Ovary (tissue), 9 donors: ENCODE results near the gene EIF3B. TPM values are rescaled to one million over a fixed set of nuclear protein-coding genes. Genes with fewer than 3 reads are reported as not detected.

Experiments used
- DNase-seq, 5 donors: peaks; one replicate each; pipeline ENCODE4 v3.0.0-alpha.2; 2019 to 2020
- H3K27ac ChIP-seq, 2 donors: fragments of 200-600 bp; one replicate each; pipeline versions ENCODE4 v1.5.1 to v1.8.0; 2019 to 2022
- H3K27me3 ChIP-seq: fragments of 200-600 bp; one replicate; pipeline ENCODE4 v1.8.0; 2022
- H3K36me3 ChIP-seq: fragments of 200-600 bp; sonication (generic); one replicate; pipeline ENCODE4 v1.5.1; 2019
- H3K4me1 ChIP-seq: one replicate; pipeline ENCODE4 v1.8.1; 2013; ENCODE audit warnings: mild to moderate bottlenecking, moderate library complexity; ENCODE audit not compliant: insufficient read depth
- H3K4me3 ChIP-seq: fragments of 200-600 bp; sonication (generic); one replicate; pipeline ENCODE4 v1.5.1; 2017
- H3K9me3 ChIP-seq, 2 donors: fragments of 200-600 bp in 1 of 2; sonication (generic) in 1 of 2; one replicate each; pipeline versions ENCODE4 v1.5.1 to v1.8.1; 2013 to 2019; ENCODE audit warnings: mild to moderate bottlenecking in 1 of 2, moderate library complexity in 1 of 2
- EP300 ChIP-seq: sonication (generic); formaldehyde crosslinking; IDR thresholded peaks from one replicate; pipeline ENCODE4 v1.6.1; 2017; ENCODE audit warnings: antibody characterized with exemption
- POLR2A ChIP-seq: fragments of 450-650 bp; IDR thresholded peaks from one replicate; pipeline ENCODE4 v1.6.1; 2017; ENCODE audit warnings: antibody characterized with exemption, mild to moderate bottlenecking, moderate library complexity
- WGBS, 3 donors: extraction: QIAGEN DNeasy Blood & Tissue Kit in 1 of 3; methylation state at CpG; one replicate each; pipeline versions ENCODE4 v1.1.5 to v1.1.7; 2013 to 2017; 5-methylcytosine and 5-hydroxymethylcytosine counted together
- intact Hi-C, 4 donors: fragments of 100-400 bp; cut with DNase I; formaldehyde crosslinking; loops; one replicate each; pipeline versions ENCODE4 v1.11.0 to v1.15.1; 2022 to 2023
- polyA plus RNA-seq, 2 donors: library from polyadenylated mRNA; stranded (reverse); fragments of 200-250 nt in 1 of 2; fragments of 350-450 nt in 1 of 2; fragmentation: Illumina TruSeq in 1 of 2; extraction: RNeasy Lipid Tissue Mini Kit (QIAGEN cat#74804) in 1 of 2; gene quantifications; one replicate each; pipeline ENCODE4 v1.2.3, GENCODE V29; 2013 to 2014
- total RNA-seq, 7 donors: library from RNA; depleted of rRNA in 2 of 7; stranded (reverse); fragments of >200 nt in 2 of 7; fragmentation: NEBNext Ultra II Directional in 3 of 7; extraction: Animal tissue kit (Norgen Biotek cat#: 25700) in 3 of 7; gene quantifications; one replicate each; pipeline versions ENCODE4 v1.1.0 to v1.2.4, GENCODE V29; 2016 to 2023
- TF ChIP-seq, protein P1 (sequence below), 3 donors: fragments of 450-650 bp in 2 of 3; fragments of 200-600 bp in 1 of 3; IDR thresholded peaks; one replicate each; pipeline versions ENCODE4 v1.5.1 to v1.8.0; 2016 to 2022; ENCODE audit warnings: antibody characterized with exemption in 3 of 3, mild to moderate bottlenecking in 1 of 3
- donor health status: DM: no; HTN: no; CAD: no; lungs with moderate emphysema.
- donor health status: DM: no; HTN: no; CAD: no.
- donor health status: Bipolar disorder and iron deficiency.
- donor health status: DM: yes; HTN: yes; CAD: no.
- donor health status: DM: no; HTN: no; CAD: no.
- donor health status: DM: yes; HTN: yes; CAD: no.

The EIF3B gene
- total and polyA plus RNA-seq, 9 donors, result 62.3 to 185 (median 114) TPM

DNA sequence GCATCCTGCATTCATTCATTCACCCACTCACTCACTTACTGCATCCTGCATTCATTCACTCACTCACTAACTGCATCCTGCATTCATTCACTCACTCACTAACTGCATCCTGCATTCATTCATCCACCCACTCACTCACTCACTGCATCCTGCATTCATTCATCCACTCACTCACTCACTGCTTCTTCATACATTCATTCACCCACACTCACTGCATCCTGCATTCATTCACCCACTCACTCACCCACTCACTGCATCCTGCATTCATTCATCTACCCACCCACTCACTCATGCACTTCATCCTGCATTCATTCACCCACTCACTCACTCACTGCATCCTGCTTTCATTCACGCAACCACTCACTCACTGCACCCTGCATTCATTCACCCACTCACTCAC lies 38.8 kb upstream of the EIF3B start:
- TF ChIP-seq, protein P1, sequence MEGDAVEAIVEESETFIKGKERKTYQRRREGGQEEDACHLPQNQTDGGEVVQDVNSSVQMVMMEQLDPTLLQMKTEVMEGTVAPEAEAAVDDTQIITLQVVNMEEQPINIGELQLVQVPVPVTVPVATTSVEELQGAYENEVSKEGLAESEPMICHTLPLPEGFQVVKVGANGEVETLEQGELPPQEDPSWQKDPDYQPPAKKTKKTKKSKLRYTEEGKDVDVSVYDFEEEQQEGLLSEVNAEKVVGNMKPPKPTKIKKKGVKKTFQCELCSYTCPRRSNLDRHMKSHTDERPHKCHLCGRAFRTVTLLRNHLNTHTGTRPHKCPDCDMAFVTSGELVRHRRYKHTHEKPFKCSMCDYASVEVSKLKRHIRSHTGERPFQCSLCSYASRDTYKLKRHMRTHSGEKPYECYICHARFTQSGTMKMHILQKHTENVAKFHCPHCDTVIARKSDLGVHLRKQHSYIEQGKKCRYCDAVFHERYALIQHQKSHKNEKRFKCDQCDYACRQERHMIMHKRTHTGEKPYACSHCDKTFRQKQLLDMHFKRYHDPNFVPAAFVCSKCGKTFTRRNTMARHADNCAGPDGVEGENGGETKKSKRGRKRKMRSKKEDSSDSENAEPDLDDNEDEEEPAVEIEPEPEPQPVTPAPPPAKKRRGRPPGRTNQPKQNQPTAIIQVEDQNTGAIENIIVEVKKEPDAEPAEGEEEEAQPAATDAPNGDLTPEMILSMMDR (IDR thresholded peaks at IDR 0.05), result no peak
- TF ChIP-seq EP300, result no peak
- TF ChIP-seq POLR2A, result no peak
- 73 to 93% (median 84%) methylated on average over 1 of the region's 1 CpG for WGBS, 3 donors
- H3K36me3 ChIP-seq, result no peaks in the 10 kb centered on the region
- intact Hi-C loops, result no loop called here
- H3K4me3 ChIP-seq, result no peak overlapping the region
- no peak overlapping the region for H3K27ac ChIP-seq
- no peaks in the 10 kb centered on the region for H3K9me3 ChIP-seq
- DNase-seq, result no peak
- H3K4me1 ChIP-seq, result peaks cover 5% of the 10 kb centered on the region
- H3K27me3 ChIP-seq, result no peaks in the 10 kb centered on the region

DNA sequence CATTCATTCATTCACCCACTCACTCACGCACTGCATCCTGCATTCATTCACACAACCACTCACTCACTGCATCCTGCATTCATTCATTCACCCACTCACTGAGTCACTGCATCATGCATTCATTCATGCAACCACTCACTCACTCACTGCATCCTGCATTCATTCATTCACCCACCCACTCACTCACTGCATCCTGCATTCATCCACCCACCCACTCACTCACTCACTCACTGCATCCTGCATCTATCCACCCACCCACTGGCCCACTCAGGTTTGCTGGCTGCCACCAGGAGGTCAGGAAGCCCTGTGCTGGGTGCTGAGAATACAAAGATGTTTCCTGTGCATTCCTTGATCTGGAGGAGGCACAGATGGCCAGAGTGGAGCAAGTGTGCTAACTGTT lies 38.0 kb upstream of the EIF3B start:
- WGBS, 3 donors, result 83 to 87% (median 86%) methylated on average over 1 of the region's 1 CpG
- Histone ChIP-seq H3K27me3 (no peaks in the 10 kb centered on the region), H3K27ac (no peak overlapping the region), H3K9me3 (no peaks in the 10 kb centered on the region), H3K4me3 (no peak overlapping the region), H3K4me1 (peaks cover 5% of the 10 kb centered on the region), H3K36me3 (no peaks in the 10 kb centered on the region)
- TF ChIP-seq, protein P1 (IDR thresholded peaks at IDR 0.05), result no peak
- TF ChIP-seq POLR2A (no peak), EP300 (no peak)
- intact Hi-C loops, result no loop called here
- no peak for DNase-seq

DNA sequence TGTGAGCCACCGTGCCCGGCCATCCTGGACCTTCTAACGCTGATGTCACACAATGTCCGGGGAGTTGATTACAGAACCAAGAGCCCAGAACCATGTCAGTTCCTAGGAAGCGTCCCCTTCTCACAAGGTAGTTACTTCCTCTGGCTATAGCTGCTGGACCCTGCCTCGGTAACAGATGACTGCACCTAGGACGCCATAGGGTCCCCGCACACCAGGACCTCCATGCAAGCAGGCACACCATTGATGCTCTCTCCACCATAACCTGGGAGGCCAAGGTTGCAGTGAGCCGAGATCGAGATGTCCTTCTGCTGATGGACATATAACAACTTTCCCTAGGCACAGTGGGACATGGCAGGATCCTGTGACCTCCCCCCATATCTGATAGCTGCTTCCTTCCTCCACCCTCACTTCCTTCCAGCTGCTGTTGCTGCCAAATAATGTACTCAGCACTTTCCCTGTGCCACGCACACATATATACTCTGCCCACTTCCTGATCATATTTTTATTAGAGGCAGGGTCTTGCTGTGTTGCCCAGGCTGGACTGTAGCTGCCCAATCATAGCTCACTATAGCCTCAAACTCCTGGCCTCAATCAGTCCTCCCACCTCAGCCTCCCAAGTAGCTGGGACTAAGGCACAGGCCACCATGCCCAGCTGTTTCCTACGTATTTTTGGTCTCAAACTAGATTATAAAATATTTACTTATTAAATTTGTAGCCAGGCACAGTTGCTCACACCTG lies 36.9 kb upstream of the EIF3B start:
- Histone ChIP-seq H3K4me3 (no peak overlapping the region), H3K9me3 (no peaks in the 10 kb centered on the region), H3K27me3 (no peaks in the 10 kb centered on the region), H3K27ac (no peak overlapping the region), H3K36me3 (no peaks in the 10 kb centered on the region), H3K4me1 (peaks cover 5% of the 10 kb centered on the region)
- WGBS, 3 donors, result 85 to 92% (median 90%) methylated on average over 12 of the region's 12 CpGs
- TF ChIP-seq, protein P1 (IDR thresholded peaks at IDR 0.05), result no peak
- no peak for TF ChIP-seq POLR2A
- no peak for TF ChIP-seq EP300
- no peak for DNase-seq
- intact Hi-C loops, result no loop called here

DNA sequence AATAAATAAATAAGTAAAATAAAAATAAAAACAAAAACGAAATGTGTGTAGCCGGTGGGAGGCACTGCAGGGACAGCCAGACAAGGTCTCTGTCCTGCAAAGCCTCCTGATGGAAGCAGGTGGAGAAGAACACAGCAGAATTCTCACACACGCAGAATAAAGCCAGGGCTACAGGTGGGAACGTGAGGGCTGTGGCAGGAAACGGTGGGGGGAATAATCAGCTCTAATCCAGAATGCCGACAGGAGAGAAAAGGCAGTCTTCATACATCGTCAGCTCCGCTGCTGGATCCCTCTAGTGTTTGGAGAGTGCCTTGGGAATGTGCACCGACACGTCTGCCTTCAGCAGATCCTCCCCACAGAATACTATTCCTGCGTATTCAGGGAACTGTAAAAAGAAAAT lies 33.6 kb upstream of the EIF3B start:
- Histone ChIP-seq H3K27ac (no peak overlapping the region), H3K36me3 (no peaks in the 10 kb centered on the region), H3K27me3 (no peaks in the 10 kb centered on the region), H3K9me3 (no peaks in the 10 kb centered on the region), H3K4me1 (no peaks in the 10 kb centered on the region), H3K4me3 (no peak overlapping the region)
- 7 to 26% (median 24%) methylated on average over 11 of the region's 11 CpGs for WGBS, 3 donors
- no peak for DNase-seq
- TF ChIP-seq EP300, result no peak
- no peak for TF ChIP-seq POLR2A
- intact Hi-C loops, result no loop called here

DNA sequence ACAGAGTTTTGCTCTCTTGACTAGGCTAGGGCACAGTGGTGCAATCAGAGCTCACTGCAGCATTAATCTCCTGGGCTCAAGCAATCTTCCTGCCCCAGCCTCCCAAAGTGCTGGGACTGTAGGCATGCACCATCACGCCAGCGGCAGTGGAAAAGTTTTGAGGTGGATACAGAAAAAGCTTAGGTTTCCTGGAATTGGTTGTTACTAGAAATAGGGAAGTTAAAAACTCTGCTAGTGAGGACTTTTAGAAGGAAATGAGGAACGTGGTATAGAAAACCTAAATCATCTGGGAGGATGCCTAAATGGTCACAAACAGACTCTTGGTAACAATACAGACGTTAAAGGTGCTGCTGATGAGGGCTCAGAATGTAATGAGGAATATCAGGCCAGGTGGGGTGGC lies 29.5 kb upstream of the EIF3B start:
- WGBS, 3 donors, result 37 to 44% (median 43%) methylated on average over 4 of the region's 4 CpGs
- H3K36me3 ChIP-seq, result no peaks in the 10 kb centered on the region
- no peaks in the 10 kb centered on the region for H3K9me3 ChIP-seq
- DNase-seq, result no peak
- no peak overlapping the region for H3K4me3 ChIP-seq
- H3K4me1 ChIP-seq, result no peaks in the 10 kb centered on the region
- no peak overlapping the region for H3K27ac ChIP-seq
- TF ChIP-seq POLR2A (no peak), EP300 (no peak)
- intact Hi-C loops, result no loop called here
- H3K27me3 ChIP-seq, result no peaks in the 10 kb centered on the region
